K562 (cell line): ENCODE measurements around the gene INHA. TPM values are rescaled to one million over a fixed set of nuclear protein-coding genes. Genes with fewer than 3 reads are reported as not detected.

ENCODE experiments used
- ATAC-seq: fragments of 200-7000 bp; cut with Tn5 transposase; 3 replicates; pipeline ENCODE4 v1.9.1; 2020; ENCODE audit warnings: moderate library complexity
- BruUV-seq: library from RNA; stranded (reverse); fragments of 400-500 nt; replicated peaks from 2 replicates; lab custom pipeline; 2021; lab: Mats Ljungman, UMichigan
- CTCF ChIA-PET: fragments of 300-600 bp; formaldehyde crosslinking; extraction: SDS; loops from one replicate; lab custom pipeline; 2021; ENCODE audit warnings: low intra/inter-chr PET ratio; lab: Yijun Ruan, JAX
- POLR2A ChIA-PET: fragments of 300-600, 350-650 bp; sonication (Branson Sonifier 250); formaldehyde crosslinking; extraction: SDS; loops from one replicate; lab custom pipeline; 2021; ENCODE audit warnings: antibody characterized with exemption, inconsistent platforms; lab: Yijun Ruan, JAX
- DNase-seq, 4 experiments: peaks; one replicate each; pipeline versions ENCODE4 v3.0.0 to v3.0.0-alpha.2; 2011 to 2018; ENCODE audit warnings: low spot score in 3 of 4, mixed read lengths in 3 of 4; ENCODE audit errors: extremely low read depth in 1 of 4
- FAIRE-seq: peaks from 2 replicates; lab custom pipeline; 2011; peaks lifted over from hg19 to GRCh38; lab: Jason Lieb, UNC
- H2AFZ ChIP-seq: 2 replicates; pipeline ENCODE4 v1.6.0; 2011; ENCODE audit warnings: low read depth, low read length, control low read depth, inconsistent platforms
- H3K27ac ChIP-seq: fragments of 200-600 bp; 3 replicates; pipeline ENCODE4 v1.8.0; 2011; ENCODE audit warnings: low read depth, mild to moderate bottlenecking, control low read depth, inconsistent platforms, low read length, moderate library complexity, mixed read lengths; ENCODE audit errors: extremely low read depth
- H3K27me3 ChIP-seq, 2 experiments: fragments of 300-600 bp in 1 of 2; 2 replicates in 1 of 2; 3 replicates in 1 of 2; pipeline versions ENCODE4 v1.6.0 to v1.8.0; 2011; ENCODE audit warnings: inconsistent platforms in 2 of 2, low read length in 2 of 2, mild to moderate bottlenecking in 1 of 2, mixed read lengths in 1 of 2, moderate library complexity in 1 of 2; ENCODE audit not compliant: control insufficient read depth in 2 of 2, insufficient read depth in 2 of 2
- H3K36me3 ChIP-seq: fragments of 300-600 bp; 3 replicates; pipeline ENCODE4 v1.8.0; 2011; ENCODE audit warnings: mild to moderate bottlenecking, low read length, inconsistent platforms; ENCODE audit not compliant: control insufficient read depth, insufficient read depth
- H3K4me1 ChIP-seq, 2 experiments: fragments of 200-600 bp in 1 of 2; replicated peaks in 1 of 2; 2 replicates in 1 of 2; 3 replicates in 1 of 2; pipeline versions ENCODE4 v1.5.1 to v1.8.0; 2011; ENCODE audit warnings: inconsistent platforms in 2 of 2, low read length in 2 of 2, mild to moderate bottlenecking in 1 of 2, mixed read lengths in 1 of 2, moderate library complexity in 1 of 2; ENCODE audit not compliant: control insufficient read depth in 2 of 2, insufficient read depth in 2 of 2
- H3K4me2 ChIP-seq: 2 replicates; pipeline ENCODE4 v1.6.1; 2011; ENCODE audit warnings: low read length, control low read depth, inconsistent platforms, mixed read lengths; ENCODE audit not compliant: insufficient read depth
- H3K4me3 ChIP-seq: fragments of 200-600 bp; sonication (generic), shearing (Covaris generic); 2 replicates; pipeline ENCODE4 v1.5.1; 2016; ENCODE audit warnings: control low read depth, inconsistent platforms
- H3K79me2 ChIP-seq: fragments of 200-600 bp; 3 replicates; pipeline ENCODE4 v1.8.0; 2011; ENCODE audit warnings: low read length, inconsistent platforms; ENCODE audit not compliant: control insufficient read depth, insufficient read depth
- H3K9ac ChIP-seq, 2 experiments: 2 replicates each; pipeline versions ENCODE4 v1.6.0 to v1.6.1; 2011; ENCODE audit warnings: low read depth in 2 of 2, low read length in 2 of 2, control low read depth in 1 of 2, inconsistent platforms in 1 of 2, mild to moderate bottlenecking in 1 of 2, mixed read lengths in 1 of 2; ENCODE audit not compliant: insufficient read depth in 1 of 2
- H3K9me1 ChIP-seq: one replicate; pipeline ENCODE4 v1.6.0; 2011; ENCODE audit warnings: inconsistent platforms, mild to moderate bottlenecking, low read length, moderate library complexity; ENCODE audit not compliant: control insufficient read depth, insufficient read depth
- H3K9me3 ChIP-seq: replicated peaks from 2 replicates; pipeline ENCODE4 v1.5.1; 2011; ENCODE audit warnings: low read depth, low read length, inconsistent platforms; ENCODE audit not compliant: control insufficient read depth, insufficient read depth
- H4K20me1 ChIP-seq: replicated peaks from 2 replicates; pipeline ENCODE4 v1.6.1; 2011; ENCODE audit warnings: low read length, inconsistent platforms, mixed read lengths; ENCODE audit not compliant: control insufficient read depth, insufficient read depth
- GTF2E2 ChIP-seq: fragments of 200-800 bp; sonication (Bioruptor generic); IDR thresholded peaks from 2 replicates; pipeline ENCODE4 v1.6.1; 2016; ENCODE audit warnings: missing genetic modification characterization, missing compliant biosample characterization
- POLR2B ChIP-seq: fragments of 450-650 bp; IDR thresholded peaks from 2 replicates; pipeline ENCODE4 v1.6.1; 2018; ENCODE audit warnings: low read depth; ENCODE audit not compliant: partially characterized antibody
- RAD21 ChIP-seq, 2 experiments: fragments of 250-450 bp in 1 of 2; fragments of 450-650 bp in 1 of 2; sonication (Bioruptor Pico) in 1 of 2; formaldehyde crosslinking in 1 of 2; IDR thresholded peaks in 1 of 2; conservative IDR thresholded peaks in 1 of 2; 2 replicates each; pipeline versions ENCODE4 v1.4.0 to v1.8.0; 2020 to 2022; ENCODE audit warnings: mild to moderate bottlenecking in 2 of 2, moderate library complexity in 1 of 2
- RBM25 ChIP-seq: fragments of 200-400 bp; formaldehyde crosslinking; IDR thresholded peaks from 2 replicates; pipeline ENCODE4 v1.6.1; 2018; ENCODE audit warnings: low read length, low read depth, moderate library complexity; ENCODE audit not compliant: severe bottlenecking
- SMARCA4 ChIP-seq: fragments of 450-650 bp; IDR thresholded peaks from 2 replicates; pipeline ENCODE4 v1.6.1; 2016
- STAT5A ChIP-seq: IDR thresholded peaks from 2 replicates; pipeline ENCODE4 v1.6.1; 2012; ENCODE audit warnings: low read length, inconsistent platforms, borderline replicate concordance
- TBP ChIP-seq: optimal IDR thresholded peaks from 2 replicates; pipeline ENCODE3; 2011; ENCODE audit warnings: low read depth, low read length, improper control_type of control experiment
- ZNF174 ChIP-seq: fragments of 250-450 bp; sonication (Bioruptor Pico); IDR thresholded peaks from 2 replicates; pipeline ENCODE4 v1.4.0; 2020; ENCODE audit warnings: mild to moderate bottlenecking
- WGBS: fragments of 100-300 bp; shearing (Covaris generic); methylation state at CpG from one replicate; pipeline ENCODE4 v1.1.6; 2016; ENCODE audit warnings: low coverage, mixed read lengths; ENCODE audit not compliant: insufficient coverage; ENCODE audit errors: missing lambda C conversion rate; 5-methylcytosine and 5-hydroxymethylcytosine counted together
- in situ Hi-C: fragments of 300-500 bp; cut with MboI; formaldehyde crosslinking; loops from 4 replicates; pipeline ENCODE4 v1.15.0; 2018; ENCODE audit warnings: inconsistent platforms, mixed read lengths
- intact Hi-C: fragments of 100-400 bp; cut with micrococcal nuclease; formaldehyde crosslinking; loops from 2 replicates; pipeline ENCODE4 v1.14.2; 2022
- polyA plus RNA-seq, 8 experiments: library from polyadenylated mRNA; depleted of rRNA in 4 of 8; stranded (reverse) in 5 of 8; unstranded in 3 of 8; fragments of >200 nt; fragmentation: Nextera tagmentation in 2 of 8; fragmentation: Illumina TruSeq in 1 of 8; extraction: Ambion mirVana in 2 of 8; extraction: Trizol in 1 of 8; gene quantifications; 2 replicates each; pipeline versions ENCODE4 v1.2.1 to v1.2.3, GENCODE V29; 2011 to 2014; ENCODE audit warnings: inconsistent platforms in 1 of 8, missing spikeins in 1 of 8
- total RNA-seq, 7 experiments: library from RNA; depleted of rRNA in 6 of 7; stranded (reverse); fragments of >200 nt in 6 of 7; fragmentation: Illumina TruSeq in 2 of 7; extraction: Trizol in 2 of 7; gene quantifications; 2 replicates each; pipeline versions ENCODE4 v1.2.1 to v1.2.3, GENCODE V29; 2011 to 2021; ENCODE audit warnings: low replicate concordance in 1 of 7
- TF ChIP-seq, protein P1 (sequence below), 3 experiments: fragments of 200-800 bp in 1 of 3; sonication (Bioruptor generic) in 1 of 3; sonication (generic) in 1 of 3; formaldehyde crosslinking in 1 of 3; IDR thresholded peaks; 2 replicates each; pipeline versions ENCODE4 v1.6.1 to v1.8.0; 2016 to 2022; ENCODE audit warnings: mild to moderate bottlenecking in 2 of 3, missing compliant biosample characterization in 2 of 3, missing genetic modification characterization in 2 of 3, missing genetic modification reagents in 1 of 3
- TF ChIP-seq, protein P2 (sequence below): fragments of 450-650 bp; IDR thresholded peaks from 2 replicates; pipeline ENCODE4 v1.6.1; 2016
- TF ChIP-seq, protein P3 (sequence below): fragments of 450-650 bp; IDR thresholded peaks from 2 replicates; pipeline ENCODE4 v1.6.1; 2017; ENCODE audit warnings: antibody characterized with exemption, mild to moderate bottlenecking

Gene INHA
- total and polyA plus RNA-seq, 9 of the 15 experiments (the other 6 are each of a cell fraction or from before 2014, with no cell fraction given), result 0.07 to 1.9 (median 0.40) TPM

DNA sequence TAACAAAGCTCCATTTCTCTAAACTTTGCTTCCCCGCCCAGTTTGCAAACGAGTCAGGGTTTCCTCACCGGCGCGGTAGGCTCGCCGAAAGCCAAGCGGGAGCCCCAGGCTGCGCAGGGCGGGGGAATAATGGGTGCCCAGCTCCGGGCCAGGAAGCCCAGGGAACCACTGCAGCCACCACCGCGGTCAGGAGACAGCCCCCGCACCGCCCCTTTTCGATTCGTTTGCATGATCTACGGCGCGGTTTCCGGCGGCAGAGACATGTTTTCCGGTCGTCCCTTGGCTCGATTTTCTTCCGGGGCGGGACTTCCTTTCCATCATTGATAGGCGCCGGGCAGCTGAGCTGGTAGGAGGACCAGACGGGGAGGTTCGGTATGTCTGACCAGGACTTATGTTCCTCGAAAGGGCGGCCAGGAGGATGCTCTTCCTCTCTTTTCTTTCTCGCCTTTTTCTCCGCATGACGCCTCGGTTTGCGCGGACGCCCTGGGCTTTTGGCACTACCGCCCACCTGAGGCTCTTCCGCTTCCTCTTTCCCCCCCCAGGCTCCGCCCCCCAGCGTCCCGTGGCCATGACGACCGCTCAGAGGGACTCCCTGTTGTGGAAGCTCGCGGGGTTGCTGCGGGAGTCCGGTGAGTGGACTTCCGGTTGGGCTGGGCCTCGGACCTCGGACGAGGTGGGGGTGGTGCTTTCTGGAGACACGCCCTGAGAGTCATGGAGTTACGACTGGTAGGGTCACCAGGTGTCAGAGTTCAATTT lies 25.6 kb downstream of the INHA start, which contains the start of gene STK11IP (continued):
- TF ChIP-seq, protein P1, sequence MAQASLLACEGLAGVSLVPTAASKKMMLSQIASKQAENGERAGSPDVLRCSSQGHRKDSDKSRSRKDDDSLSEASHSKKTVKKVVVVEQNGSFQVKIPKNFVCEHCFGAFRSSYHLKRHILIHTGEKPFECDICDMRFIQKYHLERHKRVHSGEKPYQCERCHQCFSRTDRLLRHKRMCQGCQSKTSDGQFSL (CRISPR knock-in tag; IDR thresholded peaks at IDR 0.05), result peak; percentile 100
- TF ChIP-seq, protein P1 (tag; IDR thresholded peaks at IDR 0.05), result peak in 1 of 2 experiments; percentile 99; a peak in 2 of 4 replicates

DNA sequence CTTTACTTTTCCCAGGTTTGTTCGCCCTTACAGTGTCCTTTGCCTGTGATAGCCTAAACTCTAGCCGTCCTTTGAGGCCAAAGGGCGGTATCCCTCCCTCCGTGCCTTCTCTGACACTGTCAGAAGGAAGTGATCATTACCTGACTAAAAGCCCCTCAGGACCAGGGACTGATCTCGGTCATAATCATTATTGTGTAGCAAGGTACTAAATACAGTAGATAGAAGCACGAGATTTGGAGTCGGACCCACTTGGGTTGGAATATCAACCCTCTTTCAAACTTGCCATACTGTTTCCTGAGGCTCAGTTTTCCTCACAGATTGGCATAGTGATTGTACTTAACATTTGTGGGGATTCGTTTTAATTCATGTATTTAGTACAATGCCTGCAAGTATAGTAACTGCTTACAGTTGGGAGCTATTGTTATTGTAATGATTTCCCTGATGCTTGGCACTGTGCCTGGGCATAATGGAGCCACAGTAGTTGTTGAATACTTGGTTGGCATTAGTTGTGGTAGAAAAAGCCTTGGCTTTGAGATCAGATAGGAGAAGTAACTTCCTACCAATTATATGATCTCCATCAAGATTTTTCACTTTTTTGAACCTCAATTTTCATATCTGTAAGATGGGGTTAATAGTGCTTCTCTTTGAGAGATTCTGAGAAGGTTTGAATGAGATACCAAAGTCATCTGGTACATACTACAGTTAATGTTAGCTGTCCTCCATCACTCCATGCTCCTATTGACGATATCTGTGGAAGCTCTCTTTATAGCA lies 26.4 kb downstream of the INHA start:
- BruUV-seq, result TSS peak; percentile 75
- H3K4me2 ChIP-seq, result peak overlapping the region; percentile 90
- CTCF ChIA-PET, result no interaction called here
- intact Hi-C loops (loop anchor here (5.0 kb wide), 2 partner anchors 36 to 321 kb away; partner anchors contain the start of gene DNAJB2), in situ Hi-C loops (no loop called here)
- ATAC-seq (no peak), FAIRE-seq (no peak), DNase-seq (no peak)
- H3K9ac ChIP-seq, result peak overlapping the region; percentile 88 to 91
- POLR2A ChIA-PET, result interaction anchor here (0.5 to 3.2 kb wide), 5 partner anchors 17 to 63 kb away, joined by 3 to 12 read pairs (median 3); partner anchors contain the start of genes INHA and OBSL1
- H3K4me1 ChIP-seq, result peaks cover 9 to 20% of the 10 kb centered on the region in 2 experiments
- H3K27me3 ChIP-seq, result no peaks in the 10 kb centered on the region
- H3K9me3 ChIP-seq, result no peaks in the 10 kb centered on the region
- WGBS, result 6% methylated on average over 8 of the region's 9 CpGs
- peak overlapping the region; percentile 90 for H3K27ac ChIP-seq
- H3K9me1 ChIP-seq, result no peaks in the 10 kb centered on the region
- H3K36me3 ChIP-seq, result no peaks in the 10 kb centered on the region; the same call in 2 of the 3 replicates
- peak overlapping the region; percentile 53 for H3K4me3 ChIP-seq
- H2AFZ ChIP-seq, result peak overlapping the region; percentile 95
- H3K79me2 ChIP-seq, result peaks cover 17% of the 10 kb centered on the region
- H4K20me1 ChIP-seq, result no peaks in the 10 kb centered on the region
- TF ChIP-seq GTF2E2 (tag), result 0 out of 2 replicates have a peak, but pooled peaks have one; percentile 41
- no peak for TF ChIP-seq RAD21 (CRISPR knock-in tag; conservative IDR thresholded peaks at IDR 0.05 in 1 of 2, IDR thresholded peaks at IDR 0.05 in 1 of 2)
- peak; percentile 53 for TF ChIP-seq TBP
- no peak for TF ChIP-seq STAT5A
- TF ChIP-seq POLR2B, result peak; percentile 21
- TF ChIP-seq SMARCA4, result no peak
- peak; percentile 72 for TF ChIP-seq RBM25
- TF ChIP-seq, protein P2, sequence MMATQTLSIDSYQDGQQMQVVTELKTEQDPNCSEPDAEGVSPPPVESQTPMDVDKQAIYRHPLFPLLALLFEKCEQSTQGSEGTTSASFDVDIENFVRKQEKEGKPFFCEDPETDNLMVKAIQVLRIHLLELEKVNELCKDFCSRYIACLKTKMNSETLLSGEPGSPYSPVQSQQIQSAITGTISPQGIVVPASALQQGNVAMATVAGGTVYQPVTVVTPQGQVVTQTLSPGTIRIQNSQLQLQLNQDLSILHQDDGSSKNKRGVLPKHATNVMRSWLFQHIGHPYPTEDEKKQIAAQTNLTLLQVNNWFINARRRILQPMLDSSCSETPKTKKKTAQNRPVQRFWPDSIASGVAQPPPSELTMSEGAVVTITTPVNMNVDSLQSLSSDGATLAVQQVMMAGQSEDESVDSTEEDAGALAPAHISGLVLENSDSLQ, result no peak
- TF ChIP-seq ZNF174 (CRISPR knock-in tag), result no peak
- TF ChIP-seq, protein P3, sequence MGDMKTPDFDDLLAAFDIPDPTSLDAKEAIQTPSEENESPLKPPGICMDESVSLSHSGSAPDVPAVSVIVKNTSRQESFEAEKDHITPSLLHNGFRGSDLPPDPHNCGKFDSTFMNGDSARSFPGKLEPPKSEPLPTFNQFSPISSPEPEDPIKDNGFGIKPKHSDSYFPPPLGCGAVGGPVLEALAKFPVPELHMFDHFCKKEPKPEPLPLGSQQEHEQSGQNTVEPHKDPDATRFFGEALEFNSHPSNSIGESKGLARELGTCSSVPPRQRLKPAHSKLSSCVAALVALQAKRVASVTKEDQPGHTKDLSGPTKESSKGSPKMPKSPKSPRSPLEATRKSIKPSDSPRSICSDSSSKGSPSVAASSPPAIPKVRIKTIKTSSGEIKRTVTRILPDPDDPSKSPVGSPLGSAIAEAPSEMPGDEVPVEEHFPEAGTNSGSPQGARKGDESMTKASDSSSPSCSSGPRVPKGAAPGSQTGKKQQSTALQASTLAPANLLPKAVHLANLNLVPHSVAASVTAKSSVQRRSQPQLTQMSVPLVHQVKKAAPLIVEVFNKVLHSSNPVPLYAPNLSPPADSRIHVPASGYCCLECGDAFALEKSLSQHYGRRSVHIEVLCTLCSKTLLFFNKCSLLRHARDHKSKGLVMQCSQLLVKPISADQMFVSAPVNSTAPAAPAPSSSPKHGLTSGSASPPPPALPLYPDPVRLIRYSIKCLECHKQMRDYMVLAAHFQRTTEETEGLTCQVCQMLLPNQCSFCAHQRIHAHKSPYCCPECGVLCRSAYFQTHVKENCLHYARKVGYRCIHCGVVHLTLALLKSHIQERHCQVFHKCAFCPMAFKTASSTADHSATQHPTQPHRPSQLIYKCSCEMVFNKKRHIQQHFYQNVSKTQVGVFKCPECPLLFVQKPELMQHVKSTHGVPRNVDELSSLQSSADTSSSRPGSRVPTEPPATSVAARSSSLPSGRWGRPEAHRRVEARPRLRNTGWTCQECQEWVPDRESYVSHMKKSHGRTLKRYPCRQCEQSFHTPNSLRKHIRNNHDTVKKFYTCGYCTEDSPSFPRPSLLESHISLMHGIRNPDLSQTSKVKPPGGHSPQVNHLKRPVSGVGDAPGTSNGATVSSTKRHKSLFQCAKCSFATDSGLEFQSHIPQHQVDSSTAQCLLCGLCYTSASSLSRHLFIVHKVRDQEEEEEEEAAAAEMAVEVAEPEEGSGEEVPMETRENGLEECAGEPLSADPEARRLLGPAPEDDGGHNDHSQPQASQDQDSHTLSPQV, result peak; percentile 55; the same call in 1 of the 2 replicates
